ENCODE measurements around the gene ZMIZ2.

DNA sequence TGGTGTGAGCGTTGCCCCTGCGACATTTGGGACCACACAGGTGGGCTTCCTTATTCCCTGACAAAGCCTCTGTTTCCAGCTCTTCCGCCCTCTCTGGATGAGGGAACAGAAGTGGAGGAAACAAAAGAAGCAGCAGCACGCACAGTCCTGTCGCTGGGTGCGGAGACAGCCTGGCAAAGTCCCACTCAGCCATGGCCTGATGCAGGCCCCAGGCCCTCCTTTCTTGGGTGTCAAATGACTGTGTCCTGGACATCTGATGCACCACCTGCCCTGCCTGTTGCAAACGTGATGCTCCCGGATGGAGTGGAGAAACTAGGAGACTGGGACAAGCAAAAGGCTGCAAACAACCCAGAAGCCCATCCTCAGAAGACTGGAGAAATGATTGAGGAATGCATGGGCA lies 20.7 kb downstream of the ZMIZ2 start:
- TF ChIP-seq, protein P1, sequence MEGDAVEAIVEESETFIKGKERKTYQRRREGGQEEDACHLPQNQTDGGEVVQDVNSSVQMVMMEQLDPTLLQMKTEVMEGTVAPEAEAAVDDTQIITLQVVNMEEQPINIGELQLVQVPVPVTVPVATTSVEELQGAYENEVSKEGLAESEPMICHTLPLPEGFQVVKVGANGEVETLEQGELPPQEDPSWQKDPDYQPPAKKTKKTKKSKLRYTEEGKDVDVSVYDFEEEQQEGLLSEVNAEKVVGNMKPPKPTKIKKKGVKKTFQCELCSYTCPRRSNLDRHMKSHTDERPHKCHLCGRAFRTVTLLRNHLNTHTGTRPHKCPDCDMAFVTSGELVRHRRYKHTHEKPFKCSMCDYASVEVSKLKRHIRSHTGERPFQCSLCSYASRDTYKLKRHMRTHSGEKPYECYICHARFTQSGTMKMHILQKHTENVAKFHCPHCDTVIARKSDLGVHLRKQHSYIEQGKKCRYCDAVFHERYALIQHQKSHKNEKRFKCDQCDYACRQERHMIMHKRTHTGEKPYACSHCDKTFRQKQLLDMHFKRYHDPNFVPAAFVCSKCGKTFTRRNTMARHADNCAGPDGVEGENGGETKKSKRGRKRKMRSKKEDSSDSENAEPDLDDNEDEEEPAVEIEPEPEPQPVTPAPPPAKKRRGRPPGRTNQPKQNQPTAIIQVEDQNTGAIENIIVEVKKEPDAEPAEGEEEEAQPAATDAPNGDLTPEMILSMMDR (IDR thresholded peaks at IDR 0.05): no peak
- no peak for TF ChIP-seq ZFX (IDR thresholded peaks at IDR 0.05; ENCODE audit: borderline replicate concordance)
